ENCODE results near the gene GPX8.
A peak's percentile ranks its signal among the peaks of the same experiment; 100 is the strongest.

DNA sequence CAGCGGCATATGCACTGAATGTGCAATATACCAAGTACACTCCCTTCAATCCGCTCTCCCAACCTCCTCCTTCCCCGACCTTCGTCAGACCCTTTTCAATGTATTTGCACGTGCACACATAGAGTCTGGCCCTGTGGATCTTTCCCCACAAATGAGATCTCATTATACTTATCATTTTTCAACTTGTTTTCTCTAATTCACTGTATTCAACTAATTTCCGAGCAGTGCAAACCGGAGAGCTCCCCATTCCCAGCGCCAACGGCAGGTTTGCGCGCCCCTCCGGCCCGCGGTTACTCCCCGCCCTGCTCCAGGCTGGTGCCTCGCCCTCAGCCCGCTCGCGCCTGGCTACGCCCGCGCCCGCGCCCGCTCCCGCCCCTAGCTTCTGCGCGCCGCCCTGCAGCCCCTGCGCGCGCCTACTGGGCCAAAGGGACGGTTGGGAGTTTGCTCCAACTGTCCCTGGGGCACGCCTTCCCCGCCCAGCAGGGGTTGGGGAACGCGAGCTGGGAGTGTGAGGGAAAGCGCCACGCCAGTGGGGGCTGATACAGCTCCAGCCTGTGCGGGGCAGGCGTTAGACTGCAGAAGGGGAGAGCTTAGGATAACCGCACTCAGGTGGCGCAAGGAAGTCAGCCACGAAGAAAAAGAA lies 16.3 kb downstream of the GPX8 start:
- TF ChIP-seq, protein P1, sequence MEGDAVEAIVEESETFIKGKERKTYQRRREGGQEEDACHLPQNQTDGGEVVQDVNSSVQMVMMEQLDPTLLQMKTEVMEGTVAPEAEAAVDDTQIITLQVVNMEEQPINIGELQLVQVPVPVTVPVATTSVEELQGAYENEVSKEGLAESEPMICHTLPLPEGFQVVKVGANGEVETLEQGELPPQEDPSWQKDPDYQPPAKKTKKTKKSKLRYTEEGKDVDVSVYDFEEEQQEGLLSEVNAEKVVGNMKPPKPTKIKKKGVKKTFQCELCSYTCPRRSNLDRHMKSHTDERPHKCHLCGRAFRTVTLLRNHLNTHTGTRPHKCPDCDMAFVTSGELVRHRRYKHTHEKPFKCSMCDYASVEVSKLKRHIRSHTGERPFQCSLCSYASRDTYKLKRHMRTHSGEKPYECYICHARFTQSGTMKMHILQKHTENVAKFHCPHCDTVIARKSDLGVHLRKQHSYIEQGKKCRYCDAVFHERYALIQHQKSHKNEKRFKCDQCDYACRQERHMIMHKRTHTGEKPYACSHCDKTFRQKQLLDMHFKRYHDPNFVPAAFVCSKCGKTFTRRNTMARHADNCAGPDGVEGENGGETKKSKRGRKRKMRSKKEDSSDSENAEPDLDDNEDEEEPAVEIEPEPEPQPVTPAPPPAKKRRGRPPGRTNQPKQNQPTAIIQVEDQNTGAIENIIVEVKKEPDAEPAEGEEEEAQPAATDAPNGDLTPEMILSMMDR (IDR thresholded peaks at IDR 0.05; ENCODE audit: low read depth, low read length, missing input control), result peak; percentile 39
- TF ChIP-seq, protein P2, sequence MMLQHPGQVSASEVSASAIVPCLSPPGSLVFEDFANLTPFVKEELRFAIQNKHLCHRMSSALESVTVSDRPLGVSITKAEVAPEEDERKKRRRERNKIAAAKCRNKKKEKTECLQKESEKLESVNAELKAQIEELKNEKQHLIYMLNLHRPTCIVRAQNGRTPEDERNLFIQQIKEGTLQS (IDR thresholded peaks at IDR 0.05), result no peak
- TF ChIP-seq YY1 (IDR thresholded peaks at IDR 0.05), result no peak
- no peak for TF ChIP-seq GABPA (IDR thresholded peaks at IDR 0.05 in 1 of 2, conservative IDR thresholded peaks at IDR 0.05 in 1 of 2)
- no peak for TF ChIP-seq EGR1 (IDR thresholded peaks at IDR 0.05; ENCODE audit: low read depth in 2 of 2)
- TF ChIP-seq, protein P3, sequence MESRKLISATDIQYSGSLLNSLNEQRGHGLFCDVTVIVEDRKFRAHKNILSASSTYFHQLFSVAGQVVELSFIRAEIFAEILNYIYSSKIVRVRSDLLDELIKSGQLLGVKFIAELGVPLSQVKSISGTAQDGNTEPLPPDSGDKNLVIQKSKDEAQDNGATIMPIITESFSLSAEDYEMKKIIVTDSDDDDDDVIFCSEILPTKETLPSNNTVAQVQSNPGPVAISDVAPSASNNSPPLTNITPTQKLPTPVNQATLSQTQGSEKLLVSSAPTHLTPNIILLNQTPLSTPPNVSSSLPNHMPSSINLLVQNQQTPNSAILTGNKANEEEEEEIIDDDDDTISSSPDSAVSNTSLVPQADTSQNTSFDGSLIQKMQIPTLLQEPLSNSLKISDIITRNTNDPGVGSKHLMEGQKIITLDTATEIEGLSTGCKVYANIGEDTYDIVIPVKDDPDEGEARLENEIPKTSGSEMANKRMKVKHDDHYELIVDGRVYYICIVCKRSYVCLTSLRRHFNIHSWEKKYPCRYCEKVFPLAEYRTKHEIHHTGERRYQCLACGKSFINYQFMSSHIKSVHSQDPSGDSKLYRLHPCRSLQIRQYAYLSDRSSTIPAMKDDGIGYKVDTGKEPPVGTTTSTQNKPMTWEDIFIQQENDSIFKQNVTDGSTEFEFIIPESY (IDR thresholded peaks at IDR 0.05), result no peak
- no peak for TF ChIP-seq TAF1 (conservative IDR thresholded peaks at IDR 0.05)
- TF ChIP-seq, protein P4, sequence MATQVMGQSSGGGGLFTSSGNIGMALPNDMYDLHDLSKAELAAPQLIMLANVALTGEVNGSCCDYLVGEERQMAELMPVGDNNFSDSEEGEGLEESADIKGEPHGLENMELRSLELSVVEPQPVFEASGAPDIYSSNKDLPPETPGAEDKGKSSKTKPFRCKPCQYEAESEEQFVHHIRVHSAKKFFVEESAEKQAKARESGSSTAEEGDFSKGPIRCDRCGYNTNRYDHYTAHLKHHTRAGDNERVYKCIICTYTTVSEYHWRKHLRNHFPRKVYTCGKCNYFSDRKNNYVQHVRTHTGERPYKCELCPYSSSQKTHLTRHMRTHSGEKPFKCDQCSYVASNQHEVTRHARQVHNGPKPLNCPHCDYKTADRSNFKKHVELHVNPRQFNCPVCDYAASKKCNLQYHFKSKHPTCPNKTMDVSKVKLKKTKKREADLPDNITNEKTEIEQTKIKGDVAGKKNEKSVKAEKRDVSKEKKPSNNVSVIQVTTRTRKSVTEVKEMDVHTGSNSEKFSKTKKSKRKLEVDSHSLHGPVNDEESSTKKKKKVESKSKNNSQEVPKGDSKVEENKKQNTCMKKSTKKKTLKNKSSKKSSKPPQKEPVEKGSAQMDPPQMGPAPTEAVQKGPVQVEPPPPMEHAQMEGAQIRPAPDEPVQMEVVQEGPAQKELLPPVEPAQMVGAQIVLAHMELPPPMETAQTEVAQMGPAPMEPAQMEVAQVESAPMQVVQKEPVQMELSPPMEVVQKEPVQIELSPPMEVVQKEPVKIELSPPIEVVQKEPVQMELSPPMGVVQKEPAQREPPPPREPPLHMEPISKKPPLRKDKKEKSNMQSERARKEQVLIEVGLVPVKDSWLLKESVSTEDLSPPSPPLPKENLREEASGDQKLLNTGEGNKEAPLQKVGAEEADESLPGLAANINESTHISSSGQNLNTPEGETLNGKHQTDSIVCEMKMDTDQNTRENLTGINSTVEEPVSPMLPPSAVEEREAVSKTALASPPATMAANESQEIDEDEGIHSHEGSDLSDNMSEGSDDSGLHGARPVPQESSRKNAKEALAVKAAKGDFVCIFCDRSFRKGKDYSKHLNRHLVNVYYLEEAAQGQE (IDR thresholded peaks at IDR 0.05), result no peak

All from liver (tissue), 3 donors.